Dedifferentiated amniotic fluid mesenchymal stem cell (primary cell): ENCODE measurements around the gene OR7G2.
"Not testable (repeated sequence)": the region's sequence is repeated elsewhere in the genome, so short reads cannot be mapped to it uniquely, and the experiment has no call there.

Experiments used
- DNase-seq: peaks from one replicate; pipeline ENCODE4 v3.0.0-alpha.2; 2016; ENCODE audit errors: extremely low spot score

OR7G2 gene

DNA sequence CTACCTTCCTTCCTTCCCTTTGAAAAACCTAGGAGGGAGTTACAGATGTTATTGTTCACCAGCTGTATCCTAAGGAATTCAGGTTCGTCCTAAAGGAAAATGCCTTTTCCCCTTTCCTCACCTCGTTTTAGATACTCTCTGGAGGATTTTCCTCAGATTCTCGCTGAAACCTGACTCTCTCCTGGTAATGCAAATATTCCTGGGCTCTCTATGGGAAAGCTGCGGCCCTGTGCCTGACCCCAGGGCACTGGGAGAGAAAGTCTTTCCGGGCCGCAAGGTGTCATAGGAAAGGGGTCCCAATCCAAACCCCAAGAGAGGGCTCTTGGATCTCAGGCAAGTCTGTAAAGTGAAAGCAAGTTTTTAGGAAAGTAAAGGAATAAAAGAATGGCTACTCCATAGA lies 33.5 kb downstream of the OR7G2 start:
- DNase-seq: no peak

DNA sequence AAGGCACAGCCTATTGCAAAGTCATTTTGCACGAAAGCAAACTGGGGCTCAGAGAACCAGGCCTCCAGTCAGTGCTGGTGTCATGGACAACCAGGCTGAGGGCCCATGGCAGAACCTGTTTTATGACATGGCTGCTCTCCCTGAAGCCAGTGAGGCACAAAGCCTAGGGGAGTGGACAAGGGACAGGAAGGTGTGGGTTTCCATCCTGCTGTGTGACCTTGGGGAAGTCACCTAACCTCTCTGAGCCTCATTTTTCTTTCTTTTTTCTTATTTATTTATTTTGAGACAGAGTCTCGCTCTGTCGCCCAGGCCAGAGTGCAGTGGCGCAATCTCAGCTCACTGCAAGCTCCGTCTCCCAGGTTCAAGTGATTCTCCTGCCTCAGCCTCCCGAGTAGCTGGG lies 35.6 kb downstream of the OR7G2 start:
- DNase-seq: not testable (repeated sequence)

DNA sequence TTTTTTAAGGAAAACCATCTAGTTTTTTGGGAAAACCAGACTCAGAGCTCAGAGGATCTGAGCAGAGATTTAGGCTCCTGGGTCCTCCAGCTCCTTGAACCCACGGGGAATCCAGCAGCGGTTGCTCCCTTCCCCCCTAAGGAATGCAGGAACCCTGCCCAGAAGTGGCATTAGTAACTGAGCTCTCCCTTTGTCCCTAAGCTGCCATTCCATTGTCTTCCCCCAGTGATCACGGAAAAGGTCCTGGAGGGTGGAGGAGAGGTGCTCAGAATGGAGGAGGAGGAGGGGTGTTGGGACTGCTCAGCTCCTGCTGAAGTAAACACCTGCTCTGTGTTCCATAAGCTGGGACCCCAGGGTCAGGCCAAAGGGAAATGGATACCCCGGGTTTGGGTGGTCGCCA lies 37.2 kb downstream of the OR7G2 start:
- DNase-seq: no peak

- no peak for DNase-seq
Observed at GRCh38 chr19:9065457-9066014, 41.7 kb downstream of the OR7G2 start.

GRCh38 chr19:9061879-9062278 lies 45.4 kb downstream of the OR7G2 start:
- DNase-seq: no peak

- DNase-seq: no peak
Observed at GRCh38 chr19:9060564-9061340, 46.5 kb downstream of the OR7G2 start.

DNA sequence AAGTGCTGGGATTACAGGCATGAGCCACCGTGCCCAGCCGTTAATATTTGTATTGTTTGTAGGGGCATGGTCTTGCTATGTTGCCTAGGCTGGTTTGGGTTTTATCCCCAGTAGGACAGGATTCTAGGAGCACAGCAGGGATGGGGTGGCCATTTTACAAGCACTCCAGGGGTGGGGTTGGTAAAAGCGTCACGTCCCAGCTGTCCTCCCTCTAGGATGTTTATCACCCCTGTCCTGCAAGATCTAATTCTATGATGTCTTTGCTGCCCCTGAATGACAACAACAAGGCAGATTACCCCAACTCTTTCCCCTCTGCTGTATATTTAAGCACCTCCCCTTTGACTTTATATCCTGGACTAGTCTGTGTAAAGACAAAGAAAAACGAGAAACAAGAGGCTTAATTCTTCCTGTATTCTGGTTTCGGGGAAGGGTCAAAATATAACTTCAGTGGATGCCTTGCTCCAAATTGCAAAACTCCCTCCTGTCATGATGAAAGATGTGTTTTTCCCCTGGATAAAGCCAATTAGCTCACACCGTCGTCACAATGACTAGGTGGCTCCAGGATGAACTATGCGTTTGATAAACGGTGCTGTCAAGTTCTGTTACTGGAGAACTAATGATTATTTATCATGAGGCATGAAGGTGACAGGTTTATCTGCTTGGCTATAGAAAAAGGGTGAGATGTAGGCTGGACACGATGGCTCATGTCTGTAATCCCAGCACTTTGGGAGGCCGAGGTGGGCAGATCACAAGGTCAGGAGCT lies 48.2 kb downstream of the OR7G2 start:
- DNase-seq: no peak

- DNase-seq: no peak
Observed at GRCh38 chr19:9057505-9058258, 49.6 kb downstream of the OR7G2 start.

DNA sequence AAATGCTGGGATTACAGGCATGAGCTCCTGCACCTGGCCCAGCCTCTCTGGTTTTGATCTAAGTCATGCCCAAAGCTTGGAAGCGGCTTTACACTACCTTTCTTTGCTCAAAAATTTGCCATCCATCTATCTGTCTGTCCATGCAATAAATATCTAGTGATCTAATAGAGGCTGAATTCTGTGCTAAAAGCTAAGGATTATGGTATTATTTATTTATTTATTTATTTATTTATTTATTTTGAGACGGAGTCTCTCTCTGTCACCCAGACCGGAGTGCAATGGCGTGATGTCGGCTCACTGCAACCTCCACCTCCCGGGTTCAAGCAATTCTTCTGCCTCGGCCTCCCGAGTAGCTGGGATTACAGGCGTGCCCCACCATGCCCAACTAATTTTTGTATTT lies 51.1 kb downstream of the OR7G2 start:
- not testable (repeated sequence) for DNase-seq

DNA sequence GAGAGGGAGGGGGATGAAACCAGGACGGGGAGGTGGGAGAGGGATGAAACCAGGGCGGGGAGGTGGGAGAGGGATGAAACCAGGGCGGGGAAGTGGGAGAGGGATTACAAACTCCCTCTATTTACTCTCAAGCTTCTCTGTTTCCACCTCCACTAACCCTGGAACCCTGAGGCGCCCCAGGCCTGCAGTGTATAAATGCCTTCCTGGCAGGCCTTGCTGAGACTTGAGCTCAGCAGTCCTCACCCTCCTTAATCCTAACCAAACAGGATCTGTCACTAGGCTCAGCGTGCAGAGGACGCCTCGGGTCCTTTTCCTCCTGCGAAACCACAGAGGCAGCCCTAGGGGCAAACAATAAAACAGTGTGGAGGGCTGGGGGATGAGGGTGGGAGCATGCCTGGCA lies 52.5 kb downstream of the OR7G2 start:
- DNase-seq: no peak

- no peak for DNase-seq
Observed at GRCh38 chr19:9054207-9054606, 53.1 kb downstream of the OR7G2 start.

- not testable (repeated sequence) for DNase-seq
Observed at GRCh38 chr19:9053674-9054073, 53.6 kb downstream of the OR7G2 start.

- no peak for DNase-seq
Observed at GRCh38 chr19:9052894-9053293, 54.4 kb downstream of the OR7G2 start.
